Thyroid gland (tissue), 4 donors: ENCODE measurements around the gene CLSTN2. TPM values are rescaled to one million over a fixed set of nuclear protein-coding genes. Genes with fewer than 3 reads are reported as not detected.

Experiments used
- DNase-seq, 2 donors: peaks; one replicate each; pipeline ENCODE4 v3.0.0-alpha.2; 2019
- H3K27ac ChIP-seq, 3 donors: fragments of 200-600 bp; sonication (generic); 1 replicate in 2 of 3; 2 replicates in 1 of 3; pipeline ENCODE4 v1.5.1; 2016 to 2019; ENCODE audit warnings: mild to moderate bottlenecking in 1 of 3, moderate library complexity in 1 of 3
- H3K27me3 ChIP-seq: fragments of 200-600 bp; sonication (generic); one replicate; pipeline ENCODE4 v1.5.1; 2019
- H3K36me3 ChIP-seq, 2 donors: fragments of 200-600 bp; sonication (generic); one replicate each; pipeline ENCODE4 v1.5.1; 2016 to 2019
- H3K4me1 ChIP-seq, 2 donors: fragments of 200-600 bp; sonication (generic); one replicate each; pipeline ENCODE4 v1.5.1; 2017 to 2019
- H3K4me3 ChIP-seq, 3 donors: fragments of 200-600 bp; sonication (generic); replicated peaks in 1 of 3; 1 replicate in 2 of 3; 2 replicates in 1 of 3; pipeline ENCODE4 v1.5.1; 2016; ENCODE audit warnings: mild to moderate bottlenecking in 1 of 3
- H3K9me3 ChIP-seq: fragments of 200-600 bp; sonication (generic); one replicate; pipeline ENCODE4 v1.5.1; 2017
- CTCF ChIP-seq, 6 experiments: fragments of 200-600 bp in 3 of 6; fragments of 450-650 bp in 3 of 6; sonication (generic) in 3 of 6; IDR thresholded peaks; one replicate each; pipeline ENCODE4 v1.5.1; 2016 to 2019; ENCODE audit warnings: antibody characterized with exemption in 6 of 6, mild to moderate bottlenecking in 2 of 6, inconsistent platforms in 1 of 6, moderate library complexity in 1 of 6
- POLR2A ChIP-seq, 2 donors: fragments of 450-650 bp; IDR thresholded peaks; one replicate each; pipeline ENCODE4 v1.6.1; 2017; ENCODE audit warnings: antibody characterized with exemption in 2 of 2, mild to moderate bottlenecking in 2 of 2, moderate library complexity in 1 of 2
- WGBS, 2 donors: methylation state at CpG; one replicate each; pipeline ENCODE4 v1.1.5; 2017; 5-methylcytosine and 5-hydroxymethylcytosine counted together
- intact Hi-C: fragments of 100-400 bp; cut with DNase I; formaldehyde crosslinking; loops from one replicate; pipeline ENCODE4 v1.15.1; 2023
- total RNA-seq, 4 donors: library from RNA; depleted of rRNA; stranded (reverse); fragments of >200 nt; gene quantifications; one replicate each; pipeline ENCODE4 v1.2.3, GENCODE V29; 2016

The CLSTN2 gene
- total RNA-seq, 4 donors from 2014 or later: 9.7 to 32.9 (median 15.5) TPM

DNA sequence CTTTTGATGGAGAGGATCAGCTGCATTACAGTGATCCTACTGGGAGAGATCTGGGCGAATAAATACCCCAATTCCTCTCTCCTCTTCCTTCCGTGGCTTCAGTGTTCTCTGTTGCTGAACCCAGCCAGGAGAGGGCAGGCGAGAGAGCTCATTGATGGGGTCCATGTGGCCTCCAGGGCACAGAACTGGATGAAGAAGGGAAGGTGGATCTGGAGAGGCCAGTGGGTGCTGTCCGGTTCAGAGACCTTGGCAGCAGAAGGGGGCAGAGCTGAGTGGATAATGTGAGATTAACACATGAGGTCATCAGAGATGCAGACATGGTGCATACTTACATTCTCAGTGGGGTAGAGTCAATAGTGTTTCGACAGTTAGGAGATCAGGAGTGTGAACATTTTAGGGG is 193.6 kb downstream of the CLSTN2 start:
- Histone ChIP-seq H3K9me3 (no peaks in the 10 kb centered on the region), H3K27ac (no peak overlapping the region), H3K4me1 (no peaks in the 10 kb centered on the region), H3K36me3 (no peaks in the 10 kb centered on the region), H3K4me3 (no peak overlapping the region), H3K27me3 (no peaks in the 10 kb centered on the region)
- peak; percentile 63 to 68 for DNase-seq
- intact Hi-C loops: no loop called here
- TF ChIP-seq CTCF (IDR thresholded peaks at IDR 0.05): peak in 4 of 6 experiments; percentile 47 to 67 (median 58)
- no peak for TF ChIP-seq POLR2A (IDR thresholded peaks at IDR 0.05)
- WGBS, 2 donors: 53 to 55% methylated on average over 5 of the region's 5 CpGs

DNA sequence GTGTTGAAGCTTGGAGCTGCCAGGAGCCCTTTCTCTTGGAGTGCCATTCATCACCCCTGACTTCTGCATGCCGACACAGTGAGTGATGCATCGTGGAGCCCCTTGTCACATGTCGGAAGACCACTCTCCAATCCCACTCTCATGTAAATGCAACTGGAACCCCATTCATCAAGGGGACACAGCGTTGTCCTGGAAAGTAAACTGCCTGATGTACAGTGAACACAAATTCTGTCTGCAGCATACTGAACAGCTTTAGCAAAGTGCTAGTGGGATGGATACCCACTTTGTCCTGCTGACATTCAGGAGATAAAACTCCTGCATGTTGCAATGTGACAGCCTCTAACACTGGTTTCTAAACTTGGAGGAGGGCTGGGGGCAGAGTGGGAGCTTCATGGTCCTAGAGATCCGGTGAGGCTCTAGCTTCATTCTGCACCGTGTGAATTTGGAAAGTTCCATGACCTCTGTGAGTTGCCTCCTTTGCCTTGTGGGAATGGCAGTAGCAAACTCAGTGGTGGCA is 194.8 kb downstream of the CLSTN2 start:
- Histone ChIP-seq H3K4me3 (no peak overlapping the region), H3K9me3 (no peaks in the 10 kb centered on the region), H3K4me1 (no peaks in the 10 kb centered on the region), H3K27ac (no peak overlapping the region), H3K36me3 (no peaks in the 10 kb centered on the region), H3K27me3 (no peaks in the 10 kb centered on the region)
- intact Hi-C loops: no loop called here
- WGBS, 2 donors: 80 to 81% methylated on average over 6 of the region's 6 CpGs
- TF ChIP-seq POLR2A (IDR thresholded peaks at IDR 0.05): no peak
- TF ChIP-seq CTCF (IDR thresholded peaks at IDR 0.05): no peak
- DNase-seq: no peak

DNA sequence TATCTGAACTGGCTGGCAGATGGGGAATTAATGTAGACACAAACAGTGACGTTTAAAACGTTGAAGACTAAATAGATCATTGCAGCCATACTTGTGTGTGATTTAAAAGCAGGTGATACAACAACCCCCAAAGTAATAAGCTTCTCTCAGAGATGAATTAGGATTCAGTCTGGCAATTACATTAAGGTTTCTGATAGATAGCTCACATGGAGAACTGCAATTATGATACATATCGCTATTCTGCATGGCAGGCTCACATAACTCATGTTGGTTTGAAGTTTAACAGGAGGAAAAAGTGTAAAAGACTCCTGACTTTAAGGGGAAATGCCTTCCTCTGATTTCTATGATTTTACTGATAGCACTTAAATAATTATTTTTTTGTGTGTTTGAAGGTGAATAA is 196.9 kb downstream of the CLSTN2 start:
- no peaks in the 10 kb centered on the region for H3K4me1 ChIP-seq
- no peak overlapping the region for H3K27ac ChIP-seq
- H3K27me3 ChIP-seq: no peaks in the 10 kb centered on the region
- H3K4me3 ChIP-seq: no peak overlapping the region
- TF ChIP-seq CTCF (IDR thresholded peaks at IDR 0.05): no peak
- H3K9me3 ChIP-seq: no peaks in the 10 kb centered on the region
- no peaks in the 10 kb centered on the region for H3K36me3 ChIP-seq
- no peak for DNase-seq
- intact Hi-C loops: no loop called here
- 63 to 73% methylated on average over 3 of the region's 3 CpGs for WGBS, 2 donors

GRCh38 chr3:140134231-140134965 is 199.4 kb downstream of the CLSTN2 start:
- TF ChIP-seq CTCF (IDR thresholded peaks at IDR 0.05) (no peak), POLR2A (IDR thresholded peaks at IDR 0.05) (no peak)
- Histone ChIP-seq H3K4me3 (no peak overlapping the region), H3K36me3 (no peaks in the 10 kb centered on the region), H3K27me3 (no peaks in the 10 kb centered on the region), H3K4me1 (no peaks in the 10 kb centered on the region), H3K27ac (no peak overlapping the region), H3K9me3 (no peaks in the 10 kb centered on the region)
- WGBS, 2 donors: 87% methylated on average over 5 of the region's 5 CpGs
- no peak for DNase-seq
- intact Hi-C loops: no loop called here

DNA sequence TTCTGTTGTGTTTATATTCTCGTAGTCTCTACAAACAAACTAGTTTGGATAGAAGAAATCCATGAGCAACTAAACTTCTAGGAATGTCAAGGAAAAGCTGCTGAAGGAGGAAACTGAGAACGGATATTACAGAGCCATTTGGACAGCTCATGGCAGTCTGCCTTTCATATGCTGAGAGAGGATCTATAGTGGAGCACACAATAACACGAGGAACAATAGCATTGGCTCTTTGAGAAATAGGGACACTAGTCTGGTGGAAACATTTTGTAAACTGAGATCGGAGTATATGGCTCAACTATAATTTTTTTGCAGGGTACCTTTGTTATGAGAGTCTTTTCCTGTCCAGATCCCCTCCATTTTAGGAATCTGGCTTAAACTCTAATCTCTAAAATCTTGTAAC is 200.5 kb downstream of the CLSTN2 start:
- intact Hi-C loops: no loop called here
- Histone ChIP-seq H3K27ac (no peak overlapping the region), H3K27me3 (no peaks in the 10 kb centered on the region), H3K9me3 (no peaks in the 10 kb centered on the region), H3K4me1 (no peaks in the 10 kb centered on the region), H3K4me3 (no peak overlapping the region), H3K36me3 (no peaks in the 10 kb centered on the region)
- TF ChIP-seq POLR2A (IDR thresholded peaks at IDR 0.05) (no peak), CTCF (IDR thresholded peaks at IDR 0.05) (no peak)
- DNase-seq: no peak
- 64 to 75% methylated on average over 4 of the region's 4 CpGs for WGBS, 2 donors
